Stimulated activated CD4-positive, alpha-beta T cell treated with anti-CD3 and anti-CD28 coated beads, Interleukin-2, amount 100 ng/mL, for 24 hours (primary cell): ENCODE data around the gene SIRT6.
"Not testable (repeated sequence)": the region's sequence is repeated elsewhere in the genome, so short reads cannot be mapped to it uniquely, and the experiment has no call there.

Experiments used
- DNase-seq, 2 donors: peaks; one replicate each; pipeline ENCODE4 v3.0.0-alpha.2; 2020

The SIRT6 gene

GRCh38 chr19:4198467-4199126, 16.2 kb upstream of the SIRT6 start:
- DNase-seq = no peak

- DNase-seq = peak in 1 of 2 donors; percentile 17
These were observed 15.5 kb upstream of the SIRT6 start for GRCh38 chr19:4197625-4198466.

GRCh38 chr19:4197228-4197624, 14.9 kb upstream of the SIRT6 start:
- no peak for DNase-seq

GRCh38 chr19:4196587-4197148, 14.3 kb upstream of the SIRT6 start:
- no peak for DNase-seq

- DNase-seq = no peak
These were observed 13.6 kb upstream of the SIRT6 start for GRCh38 chr19:4196009-4196408.

- no peak for DNase-seq
These were observed 12.0 kb upstream of the SIRT6 start for GRCh38 chr19:4194353-4194752.

- not testable (repeated sequence) for DNase-seq
These were observed 10.2 kb upstream of the SIRT6 start for GRCh38 chr19:4192537-4192936.

- no peak for DNase-seq
These were observed 7.3 kb upstream of the SIRT6 start for GRCh38 chr19:4189641-4190040.

GRCh38 chr19:4187313-4188122, 5.2 kb upstream of the SIRT6 start:
- no peak for DNase-seq

GRCh38 chr19:4186087-4186993, 4.0 kb upstream of the SIRT6 start:
- peak; percentile 87 to 91 for DNase-seq

GRCh38 chr19:4185413-4186086, 3.2 kb upstream of the SIRT6 start:
- DNase-seq = no peak

- no peak for DNase-seq
These were observed 2.5 kb upstream of the SIRT6 start for GRCh38 chr19:4184718-4185352.

GRCh38 chr19:4183967-4184717, 1.8 kb upstream of the SIRT6 start:
- DNase-seq = no peak

- DNase-seq = no peak
These were observed 1.3 kb downstream of the SIRT6 start for GRCh38 chr19:4181053-4181508.

GRCh38 chr19:4178990-4179389, 3.4 kb downstream of the SIRT6 start:
- DNase-seq = no peak

GRCh38 chr19:4177146-4177545, 5.2 kb downstream of the SIRT6 start:
- DNase-seq = no peak

- no peak for DNase-seq
These were observed 6.8 kb downstream of the SIRT6 start for GRCh38 chr19:4175669-4175931.

- no peak for DNase-seq
These were observed 7.3 kb downstream of the SIRT6 start for GRCh38 chr19:4174895-4175668.

- no peak for DNase-seq
These were observed 8.0 kb downstream of the SIRT6 start for GRCh38 chr19:4174213-4174894.
